Measurements from ENCODE around the gene SEMA4G. TPM values are rescaled to one million over a fixed set of nuclear protein-coding genes. Genes with fewer than 3 reads are reported as not detected.

Gene SEMA4G
- total and polyA plus RNA-seq, 2 of the 13 experiments (the other 11 are each of a cell fraction or from before 2014, with no cell fraction given) = 46.2 to 207 TPM

DNA sequence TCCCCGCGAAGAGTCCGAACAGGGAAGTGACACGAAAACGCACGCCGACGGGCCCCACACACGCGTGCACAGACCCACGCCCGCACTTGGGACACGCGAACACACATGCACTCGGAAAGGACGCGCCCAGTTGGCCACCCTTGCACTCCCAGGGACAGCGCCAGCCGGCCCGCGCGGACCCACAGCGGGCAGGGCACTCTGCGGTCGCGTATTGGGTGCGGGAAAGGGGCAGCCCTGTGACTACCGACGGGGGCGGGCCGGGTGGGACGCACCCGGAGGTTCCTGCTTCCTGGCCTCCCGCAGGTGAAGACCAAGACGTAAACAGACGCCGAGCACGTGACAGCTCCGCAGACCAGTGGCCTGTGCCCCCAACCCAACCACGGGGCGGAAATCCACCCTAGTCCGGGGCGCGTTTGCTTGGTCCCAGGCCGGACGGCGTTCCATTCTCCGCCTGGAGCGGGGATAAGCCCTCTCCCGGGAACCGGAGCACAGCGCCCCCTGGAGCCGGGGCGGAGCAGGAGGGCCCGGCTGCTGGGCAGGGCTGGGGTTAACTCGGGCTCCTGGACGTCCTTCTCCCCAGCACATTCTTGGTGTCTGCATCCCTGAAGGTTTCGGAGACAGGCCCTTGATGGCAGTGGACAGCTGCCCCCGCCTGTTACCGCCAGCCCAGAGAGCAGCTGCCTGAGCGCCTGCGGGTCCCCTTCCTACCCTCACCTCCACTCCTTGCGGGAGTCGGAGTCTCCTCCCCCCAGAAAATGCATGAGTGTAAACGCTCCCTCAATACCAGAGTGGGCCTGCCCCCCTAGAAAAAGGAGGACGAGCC lies 28.3 kb downstream of the SEMA4G start (continued):
- TF ChIP-seq, protein P1, sequence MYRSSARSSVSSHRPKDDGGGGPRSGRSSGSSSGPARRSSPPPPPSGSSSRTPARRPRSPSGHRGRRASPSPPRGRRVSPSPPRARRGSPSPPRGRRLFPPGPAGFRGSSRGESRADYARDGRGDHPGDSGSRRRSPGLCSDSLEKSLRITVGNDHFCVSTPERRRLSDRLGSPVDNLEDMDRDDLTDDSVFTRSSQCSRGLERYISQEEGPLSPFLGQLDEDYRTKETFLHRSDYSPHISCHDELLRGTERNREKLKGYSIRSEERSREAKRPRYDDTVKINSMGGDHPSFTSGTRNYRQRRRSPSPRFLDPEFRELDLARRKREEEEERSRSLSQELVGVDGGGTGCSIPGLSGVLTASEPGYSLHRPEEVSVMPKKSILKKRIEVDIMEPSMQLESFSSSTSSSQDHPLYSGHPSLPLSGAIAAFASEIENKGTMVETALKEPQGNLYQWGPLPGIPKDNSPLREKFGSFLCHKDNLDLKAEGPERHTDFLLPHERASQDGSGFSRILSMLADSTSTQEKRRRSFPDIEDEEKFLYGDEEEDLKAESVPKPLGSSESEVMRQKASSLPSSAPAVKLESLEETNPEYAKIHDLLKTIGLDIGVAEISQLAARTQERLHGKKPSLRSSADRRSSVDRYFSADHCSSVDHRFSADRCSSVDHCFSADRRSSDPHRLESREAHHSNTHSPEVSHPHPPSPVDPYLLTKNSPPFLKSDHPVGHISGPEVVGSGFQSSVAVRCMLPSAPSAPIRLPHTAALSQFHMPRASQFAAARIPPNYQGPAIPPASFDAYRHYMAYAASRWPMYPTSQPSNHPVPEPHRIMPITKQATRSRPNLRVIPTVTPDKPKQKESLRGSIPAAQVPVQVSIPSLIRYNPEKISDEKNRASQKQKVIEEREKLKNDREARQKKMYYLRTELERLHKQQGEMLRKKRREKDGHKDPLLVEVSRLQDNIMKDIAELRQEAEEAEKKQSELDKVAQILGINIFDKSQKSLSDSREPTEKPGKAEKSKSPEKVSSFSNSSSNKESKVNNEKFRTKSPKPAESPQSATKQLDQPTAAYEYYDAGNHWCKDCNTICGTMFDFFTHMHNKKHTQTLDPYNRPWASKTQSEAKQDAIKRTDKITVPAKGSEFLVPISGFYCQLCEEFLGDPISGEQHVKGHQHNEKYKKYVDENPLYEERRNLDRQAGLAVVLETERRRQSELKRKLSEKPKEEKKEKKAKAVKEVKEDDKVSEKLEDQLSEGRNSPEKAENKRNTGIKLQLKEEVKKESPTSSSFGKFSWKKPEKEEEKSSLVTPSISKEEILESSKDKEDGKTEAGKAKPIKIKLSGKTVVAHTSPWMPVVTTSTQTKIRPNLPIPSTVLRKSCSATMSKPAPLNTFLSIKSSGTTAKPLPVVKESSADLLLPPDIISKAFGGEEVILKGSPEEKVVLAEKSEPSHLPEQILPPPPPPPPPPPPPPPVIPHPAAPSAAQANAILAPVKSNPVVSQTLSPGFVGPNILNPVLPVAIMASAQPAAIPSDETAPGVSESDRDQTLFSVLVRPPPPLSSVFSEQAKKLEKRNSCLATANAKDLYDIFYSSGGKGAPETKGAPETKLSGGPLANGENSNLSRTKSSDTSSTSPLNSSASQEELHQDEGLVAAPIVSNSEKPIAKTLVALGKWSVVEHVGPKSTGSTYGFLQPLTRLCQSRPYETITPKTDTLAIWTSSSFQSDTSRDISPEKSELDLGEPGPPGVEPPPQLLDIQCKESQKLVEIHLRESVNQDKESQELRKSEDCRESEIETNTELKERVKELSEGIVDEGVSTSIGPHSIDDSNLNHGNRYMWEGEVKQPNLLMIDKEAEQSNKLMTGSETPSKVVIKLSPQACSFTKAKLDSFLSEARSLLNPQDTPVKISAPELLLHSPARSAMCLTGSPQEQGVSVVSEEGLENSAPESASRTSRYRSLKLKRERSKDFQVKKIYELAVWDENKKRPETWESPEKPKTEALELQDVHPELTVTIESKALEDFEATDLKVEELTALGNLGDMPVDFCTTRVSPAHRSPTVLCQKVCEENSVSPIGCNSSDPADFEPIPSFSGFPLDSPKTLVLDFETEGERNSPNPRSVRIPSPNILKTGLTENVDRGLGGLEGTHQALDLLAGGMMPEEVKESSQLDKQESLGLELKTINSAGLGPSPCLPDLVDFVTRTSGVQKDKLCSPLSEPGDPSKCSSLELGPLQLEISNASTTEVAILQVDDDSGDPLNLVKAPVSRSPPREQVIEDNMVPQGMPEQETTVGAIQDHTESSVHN (CRISPR knock-in tag; IDR thresholded peaks at IDR 0.05) = no peak
- TF ChIP-seq, protein P2, sequence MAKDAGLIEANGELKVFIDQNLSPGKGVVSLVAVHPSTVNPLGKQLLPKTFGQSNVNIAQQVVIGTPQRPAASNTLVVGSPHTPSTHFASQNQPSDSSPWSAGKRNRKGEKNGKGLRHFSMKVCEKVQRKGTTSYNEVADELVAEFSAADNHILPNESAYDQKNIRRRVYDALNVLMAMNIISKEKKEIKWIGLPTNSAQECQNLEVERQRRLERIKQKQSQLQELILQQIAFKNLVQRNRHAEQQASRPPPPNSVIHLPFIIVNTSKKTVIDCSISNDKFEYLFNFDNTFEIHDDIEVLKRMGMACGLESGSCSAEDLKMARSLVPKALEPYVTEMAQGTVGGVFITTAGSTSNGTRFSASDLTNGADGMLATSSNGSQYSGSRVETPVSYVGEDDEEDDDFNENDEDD (CRISPR knock-in tag; IDR thresholded peaks at IDR 0.05; ENCODE audit: borderline replicate concordance) = no peak
- TF ChIP-seq PAX8 (CRISPR knock-in tag; IDR thresholded peaks at IDR 0.05; ENCODE audit: borderline replicate concordance) = no peak
- peak; percentile 70; the same call in 1 of the 2 replicates for TF ChIP-seq ZNF772 (CRISPR knock-in tag; IDR thresholded peaks at IDR 0.05)
- no peak for TF ChIP-seq ZSCAN9 (CRISPR knock-in tag; IDR thresholded peaks at IDR 0.05; ENCODE audit: borderline replicate concordance)
- no peak for TF ChIP-seq NONO (IDR thresholded peaks at IDR 0.05)
- TF ChIP-seq NONO (CRISPR knock-in tag; conservative IDR thresholded peaks at IDR 0.05) = peak; percentile 76
- TF ChIP-seq CHCHD3 (CRISPR knock-in tag; IDR thresholded peaks at IDR 0.05) = no peak
- no peak for TF ChIP-seq KDM5B (CRISPR knock-in tag; IDR thresholded peaks at IDR 0.05; ENCODE audit: borderline replicate concordance)
- TF ChIP-seq PHF5A (CRISPR knock-in tag; IDR thresholded peaks at IDR 0.05; ENCODE audit: low read depth, unreplicated experiment) = no peak
- no peak for TF ChIP-seq ZNF567 (CRISPR knock-in tag; IDR thresholded peaks at IDR 0.05; ENCODE audit: borderline replicate concordance)
- TF ChIP-seq DNMT1 (CRISPR knock-in tag; IDR thresholded peaks at IDR 0.05) = peak; percentile 94; the same call in 1 of the 2 replicates
- peak; percentile 52; the same call in 1 of the 2 replicates for TF ChIP-seq TAF1 (CRISPR knock-in tag; IDR thresholded peaks at IDR 0.05)
- TF ChIP-seq ZSCAN21 (CRISPR knock-in tag; IDR thresholded peaks at IDR 0.05; ENCODE audit: borderline replicate concordance) = no peak
- TF ChIP-seq, protein P3, sequence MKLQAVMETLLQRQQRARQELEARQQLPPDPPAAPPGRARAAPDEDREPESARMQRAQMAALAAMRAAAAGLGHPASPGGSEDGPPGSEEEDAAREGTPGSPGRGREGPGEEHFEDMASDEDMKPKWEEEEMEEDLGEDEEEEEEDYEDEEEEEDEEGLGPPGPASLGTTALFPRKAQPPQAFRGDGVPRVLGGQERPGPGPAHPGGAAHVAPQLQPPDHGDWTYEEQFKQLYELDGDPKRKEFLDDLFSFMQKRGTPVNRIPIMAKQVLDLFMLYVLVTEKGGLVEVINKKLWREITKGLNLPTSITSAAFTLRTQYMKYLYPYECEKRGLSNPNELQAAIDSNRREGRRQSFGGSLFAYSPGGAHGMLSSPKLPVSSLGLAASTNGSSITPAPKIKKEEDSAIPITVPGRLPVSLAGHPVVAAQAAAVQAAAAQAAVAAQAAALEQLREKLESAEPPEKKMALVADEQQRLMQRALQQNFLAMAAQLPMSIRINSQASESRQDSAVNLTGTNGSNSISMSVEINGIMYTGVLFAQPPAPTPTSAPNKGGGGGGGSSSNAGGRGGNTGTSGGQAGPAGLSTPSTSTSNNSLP (IDR thresholded peaks at IDR 0.05; ENCODE audit: low read depth, low read length) = no peak
- no peak for TF ChIP-seq ISX (CRISPR knock-in tag; conservative IDR thresholded peaks at IDR 0.05)
